Smooth muscle cell (in vitro differentiated cells): Measurements from ENCODE around the gene ADH4. TPM values are rescaled to one million over a fixed set of nuclear protein-coding genes. Genes with fewer than 3 reads are reported as not detected.

Experiments
- DNase-seq: peaks from one replicate; lab custom pipeline; 2025; ENCODE audit not compliant: unreplicated experiment; lab: John Stamatoyannopoulos, UW
- H2AFZ ChIP-seq: fragments of 200-600 bp; sonication (generic); 2 replicates; pipeline ENCODE4 v1.6.0; 2016; ENCODE audit warnings: antibody characterized with exemption, low read depth, mild to moderate bottlenecking
- H3F3A ChIP-seq: fragments of 200-600 bp; sonication (generic); 2 replicates; pipeline ENCODE4 v1.6.0; 2017; ENCODE audit warnings: antibody characterized with exemption, low read depth
- H3K27ac ChIP-seq: fragments of 200-600 bp; sonication (generic); 2 replicates; pipeline ENCODE4 v1.5.1; 2016; ENCODE audit warnings: low read depth, mild to moderate bottlenecking
- H3K27me3 ChIP-seq: fragments of 200-600 bp; sonication (generic); 2 replicates; pipeline ENCODE4 v1.6.1; 2016; ENCODE audit warnings: low read depth, mild to moderate bottlenecking
- H3K36me3 ChIP-seq: fragments of 200-600 bp; sonication (generic); 2 replicates; pipeline ENCODE4 v1.5.1; 2016; ENCODE audit warnings: low read depth
- H3K4me1 ChIP-seq: fragments of 200-600 bp; sonication (generic); 2 replicates; pipeline ENCODE4 v1.5.1; 2016; ENCODE audit warnings: low read depth
- H3K4me2 ChIP-seq: fragments of 200-600 bp; sonication (generic); 2 replicates; pipeline ENCODE4 v1.6.0; 2016; ENCODE audit warnings: mild to moderate bottlenecking
- H3K4me3 ChIP-seq: fragments of 200-600 bp; sonication (generic); 2 replicates; pipeline ENCODE4 v1.5.1; 2016; ENCODE audit warnings: mild to moderate bottlenecking
- H3K79me2 ChIP-seq: fragments of 200-600 bp; sonication (generic); 2 replicates; pipeline ENCODE4 v1.6.0; 2016; ENCODE audit warnings: low read depth, mild to moderate bottlenecking
- H3K9ac ChIP-seq: fragments of 200-600 bp; sonication (generic); 2 replicates; pipeline ENCODE4 v1.6.0; 2016; ENCODE audit warnings: low read depth
- H3K9me3 ChIP-seq: fragments of 200-600 bp; sonication (generic); replicated peaks from 2 replicates; pipeline ENCODE4 v1.5.1; 2016; ENCODE audit warnings: low read depth
- H4K20me1 ChIP-seq: fragments of 200-600 bp; sonication (generic); 2 replicates; pipeline ENCODE4 v1.6.0; 2016; ENCODE audit warnings: low read depth
- CTCF ChIP-seq: fragments of 200-600 bp; sonication (generic); IDR thresholded peaks from 2 replicates; pipeline ENCODE4 v1.5.1; 2017; ENCODE audit warnings: borderline replicate concordance, mild to moderate bottlenecking, antibody characterized with exemption; ENCODE audit not compliant: insufficient read depth, poor library complexity, severe bottlenecking
- WGBS: methylation state at CpG from one replicate; pipeline ENCODE4 v1.1.7; 2016; ENCODE audit warnings: low lambda C conversion rate; 5-methylcytosine and 5-hydroxymethylcytosine counted together
- polyA plus RNA-seq: library from polyadenylated mRNA; unstranded; fragments of >200 nt; fragmentation: Nextera tagmentation; extraction: Ambion mirVana; gene quantifications from 2 replicates; pipeline ENCODE4 v1.2.1, GENCODE V29; 2016
- total RNA-seq: library from RNA; depleted of rRNA; stranded (reverse); fragments of >200 nt; gene quantifications from 2 replicates; pipeline ENCODE4 v1.2.3, GENCODE V29; 2014

ADH4 gene
- total and polyA plus RNA-seq, 2 experiments from 2014 or later = not detected

- no peak overlapping the region for H2AFZ ChIP-seq
- no peak overlapping the region for H3K27ac ChIP-seq
- H3K79me2 ChIP-seq = peaks cover 17% of the 10 kb centered on the region
- H3K4me3 ChIP-seq = no peak overlapping the region
- H3K9me3 ChIP-seq = no peaks in the 10 kb centered on the region
- peaks cover 4% of the 10 kb centered on the region for H3F3A ChIP-seq
- DNase-seq = no peak
- peaks cover 57% of the 10 kb centered on the region for H4K20me1 ChIP-seq
- H3K27me3 ChIP-seq = no peaks in the 10 kb centered on the region
- H3K4me1 ChIP-seq = no peaks in the 10 kb centered on the region
- TF ChIP-seq CTCF = no peak
- H3K9ac ChIP-seq = no peak overlapping the region
- no peak overlapping the region for H3K4me2 ChIP-seq
- 90% methylated on average over 5 of the region's 5 CpGs for WGBS
- H3K36me3 ChIP-seq = peaks cover 39% of the 10 kb centered on the region
These were observed 65.0 kb downstream of the ADH4 start for GRCh38 chr4:99078931-99079624.

- H3K4me1 ChIP-seq = no peaks in the 10 kb centered on the region
- H2AFZ ChIP-seq = no peak overlapping the region
- no peaks in the 10 kb centered on the region for H3K9me3 ChIP-seq
- DNase-seq = no peak
- peaks cover 52% of the 10 kb centered on the region for H4K20me1 ChIP-seq
- no peaks in the 10 kb centered on the region for H3K27me3 ChIP-seq
- TF ChIP-seq CTCF = no peak
- H3K4me2 ChIP-seq = no peak overlapping the region
- H3K36me3 ChIP-seq = peaks cover 35% of the 10 kb centered on the region
- H3K79me2 ChIP-seq = peaks cover 16% of the 10 kb centered on the region
- H3F3A ChIP-seq = peaks cover 8% of the 10 kb centered on the region
- H3K4me3 ChIP-seq = no peak overlapping the region
- no peak overlapping the region for H3K9ac ChIP-seq
- no peak overlapping the region for H3K27ac ChIP-seq
- WGBS = 94% methylated on average over 5 of the region's 5 CpGs
These were observed 65.8 kb downstream of the ADH4 start for GRCh38 chr4:99078336-99078735.

- Histone ChIP-seq H3K4me1 (no peaks in the 10 kb centered on the region), H3K4me2 (no peak overlapping the region), H3K36me3 (peaks cover 38% of the 10 kb centered on the region), H3F3A (peaks cover 8% of the 10 kb centered on the region), H3K9ac (no peak overlapping the region), H4K20me1 (peaks cover 41% of the 10 kb centered on the region), H2AFZ (no peak overlapping the region), H3K9me3 (no peaks in the 10 kb centered on the region), H3K27me3 (no peaks in the 10 kb centered on the region), H3K79me2 (peaks cover 13% of the 10 kb centered on the region), H3K27ac (no peak overlapping the region), H3K4me3 (no peak overlapping the region)
- DNase-seq = no peak
- 94% methylated on average over 4 of the region's 4 CpGs for WGBS
- no peak for TF ChIP-seq CTCF
These were observed 66.9 kb downstream of the ADH4 start for GRCh38 chr4:99077177-99077576.
